Measurements from ENCODE around the gene MAPKAP1. TPM values are rescaled to one million over a fixed set of nuclear protein-coding genes. Genes with fewer than 3 reads are reported as not detected.

The MAPKAP1 gene
- total and polyA plus RNA-seq, 2 experiments from 2014 or later: 68.4 to 98.5 TPM

GRCh38 chr9:125421591-125422181 lies 285.3 kb downstream of the MAPKAP1 start:
- Mint-ChIP-seq H3K36me3 (ENCODE audit: low read depth) (no peaks in the 10 kb centered on the region), H3K4me1 (no peaks in the 10 kb centered on the region; the same call in 2 of the 3 replicates), H3K4me3 (no peak overlapping the region), H3K9me3 (no peaks in the 10 kb centered on the region), H3K27ac (no peak overlapping the region), H3K27me3 (ENCODE audit: insufficient read depth, low read depth, poor library complexity) (peaks cover 11% of the 10 kb centered on the region)
- H3K36me3 ChIP-seq (ENCODE audit: insufficient read depth): no peaks in the 10 kb centered on the region
- no peak overlapping the region for H3K4me3 ChIP-seq
- TF ChIP-seq POLR2AphosphoS5 (IDR thresholded peaks at IDR 0.05; ENCODE audit: low read depth): no peak
- TF ChIP-seq ZNF114 (CRISPR knock-in tag; IDR thresholded peaks at IDR 0.05): no peak
- no peak for TF ChIP-seq CTCF (conservative IDR thresholded peaks at IDR 0.05; ENCODE audit: low read depth in 2 of 2)
- TF ChIP-seq ETS1 (IDR thresholded peaks at IDR 0.05): no peak
- no peak for TF ChIP-seq ZNF462 (CRISPR knock-in tag; IDR thresholded peaks at IDR 0.05)
- no peak for TF ChIP-seq STAT1 (IDR thresholded peaks at IDR 0.05; ENCODE audit: unreplicated experiment)
- no peak for TF ChIP-seq EZH2phosphoT487 (IDR thresholded peaks at IDR 0.05; ENCODE audit: unreplicated experiment)
- TF ChIP-seq CREB1 (CRISPR knock-in tag; IDR thresholded peaks at IDR 0.05; ENCODE audit: low read depth): no peak
- TF ChIP-seq ZNF331 (CRISPR knock-in tag; IDR thresholded peaks at IDR 0.05; ENCODE audit: low read depth): no peak
- no peak for TF ChIP-seq EZH2 (IDR thresholded peaks at IDR 0.05; ENCODE audit: low read depth, unreplicated experiment)
- no peak for TF ChIP-seq JUNB (IDR thresholded peaks at IDR 0.05; ENCODE audit: unreplicated experiment)
- no peak for TF ChIP-seq NANOG (IDR thresholded peaks at IDR 0.05; ENCODE audit: borderline replicate concordance)
- TF ChIP-seq REST (IDR thresholded peaks at IDR 0.05; ENCODE audit: unreplicated experiment): no peak
- no peaks in the 10 kb centered on the region for H3K79me2 ChIP-seq (replicated peaks; ENCODE audit: insufficient read depth)
- peak; percentile 45; the same call in 2 of the 3 replicates for ATAC-seq
- no peak overlapping the region for H3K4me2 ChIP-seq
- no peaks in the 10 kb centered on the region for H3K27me3 ChIP-seq (ENCODE audit: insufficient read depth)
- no peaks in the 10 kb centered on the region for H3F3A ChIP-seq (replicated peaks; ENCODE audit: low read depth)
- H3K4me1 ChIP-seq (ENCODE audit: insufficient read depth): no peaks in the 10 kb centered on the region
- H3K9me2 ChIP-seq (ENCODE audit: insufficient read depth): no peaks in the 10 kb centered on the region
- H4K20me1 ChIP-seq (replicated peaks; ENCODE audit: insufficient read depth): no peaks in the 10 kb centered on the region
- peak overlapping the region; percentile 78; the same call in 1 of the 2 replicates for H2AFZ ChIP-seq
- no peak overlapping the region for H3K27ac ChIP-seq (ENCODE audit: low read depth)
- DNase-seq (ENCODE audit: low spot score): no peak

Data from GM23338 (cell line).